HG03469 (cell line): ENCODE data around the gene LIN54.
"Not testable (repeated sequence)": the region's sequence is repeated elsewhere in the genome, so short reads cannot be mapped to it uniquely, and the experiment has no call there.

Source experiments
- ATAC-seq: cut with Tn5 transposase; IDR thresholded peaks from one replicate; pipeline ENCODE4 v1.9.1; 2021; ENCODE audit warnings: mild to moderate bottlenecking, moderate library complexity, moderate number of reproducible peaks; ENCODE audit not compliant: unreplicated experiment

LIN54 gene

GRCh38 chr4:83012687-83013419 lies 2.2 kb upstream of the LIN54 start:
- peak; percentile 77 for ATAC-seq

- ATAC-seq, result no peak
Measured at GRCh38 chr4:83012200-83012686, 1.6 kb upstream of the LIN54 start.

GRCh38 chr4:83011689-83012199 lies 1.1 kb upstream of the LIN54 start:
- ATAC-seq, result no peak

DNA sequence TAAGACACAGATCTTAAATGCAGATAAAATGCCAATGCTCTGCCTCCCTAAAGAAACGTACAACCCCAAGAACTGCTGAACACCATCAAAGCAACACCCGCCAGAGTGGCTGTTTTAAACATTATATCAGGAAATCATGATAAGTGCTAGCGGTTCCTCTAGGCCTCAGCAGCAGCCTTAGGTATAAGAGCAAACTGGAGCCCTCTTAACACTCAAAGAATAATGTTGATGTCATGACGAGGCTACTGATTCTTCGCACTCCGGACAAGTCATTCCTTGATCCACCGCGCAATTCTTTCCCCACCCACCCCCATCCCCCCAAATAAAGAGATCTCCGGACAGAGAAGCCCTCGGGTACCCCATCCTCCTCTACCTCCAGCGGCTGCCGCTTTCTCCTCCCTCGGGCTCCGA lies 507 bp downstream of the LIN54 start:
- ATAC-seq, result no peak

GRCh38 chr4:83009529-83009928 lies 1.1 kb downstream of the LIN54 start:
- ATAC-seq, result no peak

DNA sequence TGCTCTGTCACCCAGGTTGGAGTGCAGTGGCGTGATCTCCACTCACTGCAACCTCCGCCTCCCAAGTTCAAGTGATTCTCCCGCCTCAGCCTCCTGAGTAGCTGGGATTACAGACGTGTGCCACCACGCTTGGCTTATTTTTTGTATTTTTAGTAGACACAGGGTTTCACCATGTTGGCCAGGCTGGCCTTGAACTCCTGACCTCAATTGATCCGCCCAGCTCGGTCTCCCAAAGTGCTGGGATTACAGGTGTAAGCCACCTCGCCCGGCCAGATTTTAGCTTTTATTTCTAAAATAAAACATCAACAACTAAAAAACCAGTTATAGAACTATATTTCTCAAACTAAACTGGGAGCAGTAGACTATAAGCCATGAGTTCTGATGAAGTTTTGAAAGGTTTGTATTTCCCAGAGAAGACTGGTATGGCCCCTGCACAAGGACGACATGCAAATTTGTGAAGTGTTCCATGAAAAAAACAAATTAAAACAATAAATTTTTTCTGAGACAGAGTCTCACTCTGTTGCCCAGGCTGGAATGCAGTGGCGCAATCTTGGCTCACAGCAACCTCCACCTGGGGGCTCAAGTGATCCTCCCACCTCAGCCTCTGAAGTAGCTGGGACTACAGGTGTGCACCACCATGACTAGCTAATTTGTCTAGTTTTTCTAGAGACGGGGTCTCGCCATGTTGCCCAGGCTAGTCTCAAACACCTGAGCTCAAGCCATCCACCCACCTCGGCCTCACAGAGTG lies 7.4 kb downstream of the LIN54 start:
- ATAC-seq, result not testable (repeated sequence)

GRCh38 chr4:83002329-83002728 lies 8.3 kb downstream of the LIN54 start:
- no peak for ATAC-seq

DNA sequence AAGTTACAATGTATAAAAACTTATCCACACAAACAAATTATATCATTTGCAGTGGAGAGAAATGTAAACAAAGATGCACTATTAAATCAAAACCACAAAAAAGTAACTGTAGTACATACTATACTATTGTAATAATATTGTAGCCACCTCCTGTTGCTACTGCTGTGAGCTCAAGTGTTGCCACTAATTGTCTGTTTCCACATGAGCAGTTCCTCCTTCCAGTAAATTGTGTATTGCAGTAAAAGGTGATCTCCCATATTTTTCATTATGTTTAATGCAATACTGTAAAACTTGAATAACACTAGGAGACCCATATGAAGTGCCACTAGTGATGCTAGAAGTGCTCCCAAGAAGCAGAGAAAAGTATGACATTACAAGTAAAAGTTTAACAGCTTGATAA lies 11.7 kb downstream of the LIN54 start:
- no peak for ATAC-seq

DNA sequence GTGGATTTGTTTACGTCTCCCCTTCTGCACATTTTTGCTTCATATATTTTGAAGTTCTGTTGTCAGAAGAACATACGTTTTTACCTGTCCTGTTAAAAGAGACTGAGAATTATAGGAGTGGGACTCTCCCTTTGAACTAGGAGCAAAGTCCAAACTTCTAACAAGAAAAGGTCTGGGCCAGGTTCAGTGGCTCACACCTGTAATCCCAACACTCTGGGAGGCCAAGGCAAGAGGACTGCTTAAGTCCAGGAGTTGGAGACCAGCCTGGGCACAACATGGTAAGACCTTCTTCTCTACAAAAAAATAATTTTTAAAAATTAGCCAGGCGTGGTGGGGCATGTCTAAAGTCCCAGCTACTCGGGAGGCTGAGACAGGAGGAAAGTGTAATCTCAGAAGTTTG lies 15.8 kb downstream of the LIN54 start:
- ATAC-seq, result no peak

DNA sequence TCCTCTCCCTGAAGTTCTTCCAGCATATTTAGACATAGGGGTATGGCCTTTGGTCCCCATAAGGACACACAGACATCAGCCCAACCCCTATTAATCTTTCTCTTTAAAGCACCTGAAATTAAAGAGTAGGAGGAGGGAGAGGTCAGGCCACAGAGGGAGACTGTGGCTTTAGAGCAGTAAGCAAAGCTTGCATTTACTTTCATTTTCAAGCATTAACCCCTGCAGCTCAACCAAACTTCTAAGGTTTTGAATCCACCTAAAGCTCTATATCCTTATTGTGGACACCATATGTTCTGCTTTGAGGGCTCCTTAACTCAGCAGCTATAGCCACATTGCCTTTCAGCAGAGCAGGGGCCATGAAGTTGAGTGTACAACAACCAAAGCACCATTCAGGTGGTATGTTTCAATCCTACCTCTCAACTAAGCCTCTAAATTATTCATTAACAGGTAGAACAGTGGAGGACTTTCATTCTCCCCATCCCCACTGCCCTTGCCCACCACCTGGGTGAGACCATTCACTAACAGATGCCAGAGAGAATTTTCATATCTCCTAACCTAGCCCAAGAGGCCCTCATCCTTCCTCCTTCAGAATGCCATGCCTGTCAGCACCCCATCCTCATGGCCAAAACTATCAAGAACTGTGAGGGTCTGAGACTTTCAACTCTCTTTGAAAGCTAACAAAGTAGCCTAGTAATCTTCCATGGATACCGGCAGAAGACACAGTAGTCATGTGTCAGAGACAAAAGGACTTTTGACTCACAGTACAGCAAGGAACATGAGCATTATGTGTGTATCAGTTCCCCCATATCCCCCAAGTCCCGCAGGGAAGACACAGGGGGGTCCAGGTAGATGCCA lies 20.8 kb downstream of the LIN54 start:
- peak; percentile 89 for ATAC-seq

DNA sequence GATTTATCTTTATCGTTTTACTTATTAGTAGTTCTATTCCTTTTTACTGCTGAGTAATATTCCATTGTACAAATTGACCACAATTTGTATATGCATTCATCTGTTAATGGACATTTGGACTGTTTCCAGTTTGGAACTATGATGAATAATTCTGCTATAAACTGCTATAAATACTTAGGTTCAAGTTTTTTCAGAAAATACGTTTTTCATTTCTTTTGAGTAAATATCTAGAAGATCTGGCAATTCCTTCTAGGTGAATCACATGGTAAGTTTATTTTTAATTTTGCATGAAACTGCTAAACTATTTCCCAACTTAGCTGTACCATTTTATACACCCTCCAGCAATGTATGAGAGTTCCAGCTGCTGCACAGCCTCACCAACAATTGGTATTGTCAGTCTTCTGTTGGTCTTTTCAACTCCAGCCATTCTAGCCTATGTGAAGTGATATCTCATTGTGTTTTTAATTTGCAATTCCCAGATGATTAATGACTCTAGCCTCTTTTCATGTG lies 22.2 kb downstream of the LIN54 start:
- ATAC-seq, result no peak

GRCh38 chr4:82987519-82987918 lies 23.1 kb downstream of the LIN54 start:
- not testable (repeated sequence) for ATAC-seq

DNA sequence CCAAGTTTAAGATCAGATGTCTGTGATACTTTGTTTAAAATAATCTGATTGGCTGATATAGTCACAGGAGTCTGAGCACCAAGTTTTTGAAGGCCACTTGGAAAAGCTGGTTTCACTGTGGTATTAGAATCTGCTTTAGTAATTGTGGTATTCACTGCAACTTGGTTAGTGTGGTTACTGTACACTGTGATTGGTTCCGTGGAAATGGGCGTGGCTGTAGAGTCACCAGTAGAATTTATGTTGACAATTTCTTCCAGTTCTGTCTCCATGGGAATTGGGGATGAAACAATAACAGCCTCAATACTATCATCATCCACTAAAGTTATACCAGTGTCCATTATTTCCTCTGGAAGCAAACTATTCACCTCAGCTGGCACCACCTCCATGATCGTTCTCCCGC lies 26.2 kb downstream of the LIN54 start:
- no peak for ATAC-seq

- no peak for ATAC-seq
Measured at GRCh38 chr4:82983444-82983843, 27.2 kb downstream of the LIN54 start.

DNA sequence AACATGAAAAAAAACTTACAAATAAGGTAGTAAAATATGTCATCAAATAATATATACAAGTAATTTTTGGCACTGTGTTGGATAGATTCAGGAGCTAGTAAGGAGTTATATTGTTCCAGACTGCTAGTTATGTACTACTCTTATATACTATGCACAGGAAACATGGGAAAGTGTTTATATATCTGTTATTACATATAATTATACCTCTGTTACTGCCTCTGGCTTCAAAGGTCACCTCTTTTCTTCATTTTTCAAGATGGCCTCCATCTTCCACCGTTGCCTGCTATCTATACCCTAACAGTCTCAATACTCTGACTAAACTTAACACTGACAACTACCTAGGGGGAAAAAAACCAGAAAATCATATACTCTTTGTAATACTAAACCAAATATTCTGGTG lies 29.5 kb downstream of the LIN54 start:
- ATAC-seq, result no peak

DNA sequence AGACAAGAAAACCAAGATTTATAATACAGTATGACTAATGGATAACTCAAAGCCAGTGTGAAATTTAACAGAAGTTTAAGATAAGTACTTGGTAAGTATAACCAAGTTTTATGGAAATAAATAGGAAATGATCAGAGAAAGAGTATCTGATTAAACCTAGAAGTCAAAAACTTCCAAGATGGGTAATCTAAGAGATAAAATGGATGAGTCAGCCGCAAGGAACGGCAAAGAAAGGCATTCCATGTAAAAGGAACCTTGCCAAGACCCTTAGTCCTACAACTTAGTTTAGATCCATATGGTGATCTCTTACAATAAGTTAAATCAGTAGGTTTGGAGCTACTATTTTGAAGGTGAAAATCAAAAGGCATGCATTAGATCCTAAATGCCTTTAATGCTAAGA lies 34.8 kb downstream of the LIN54 start:
- ATAC-seq, result no peak

GRCh38 chr4:82969414-82969813 lies 41.2 kb downstream of the LIN54 start:
- no peak for ATAC-seq

DNA sequence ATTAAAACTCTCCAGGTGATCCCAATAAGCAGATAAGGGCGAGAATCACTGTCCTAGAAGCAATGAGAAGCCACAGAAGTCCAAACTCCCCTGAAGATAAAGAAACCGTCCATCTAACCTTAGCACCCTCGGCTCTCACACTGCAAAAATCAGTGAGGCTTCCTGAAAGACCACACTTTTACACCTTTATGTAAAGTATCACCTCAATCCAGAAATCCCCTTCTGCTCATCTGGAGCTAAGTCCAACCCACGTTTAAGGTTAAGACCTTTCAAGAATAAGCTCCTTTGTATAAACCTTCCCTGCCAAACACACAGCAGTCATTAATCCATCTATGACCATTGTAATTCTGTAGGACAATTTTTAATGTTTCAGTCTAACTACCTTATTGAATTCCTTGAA lies 41.7 kb downstream of the LIN54 start:
- ATAC-seq, result peak; percentile 52

DNA sequence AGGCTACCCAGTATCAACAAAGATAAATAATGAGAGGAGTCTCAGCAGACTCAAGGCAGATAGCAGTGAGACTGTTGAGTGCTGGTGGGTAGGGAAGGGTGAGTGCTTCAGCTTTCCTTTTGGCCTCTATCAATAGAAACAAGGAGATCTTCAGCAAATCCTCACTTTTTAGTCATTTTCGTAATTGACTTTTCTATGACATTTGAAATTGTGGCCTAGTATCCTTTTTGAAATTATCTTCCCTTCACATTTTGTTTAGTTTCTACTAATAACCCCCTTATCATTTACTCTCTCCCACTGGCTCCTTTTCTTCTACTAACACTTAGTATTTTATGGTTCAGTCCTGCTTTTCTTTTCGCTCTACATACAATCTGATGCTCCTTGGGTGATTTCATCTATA lies 44.9 kb downstream of the LIN54 start:
- no peak for ATAC-seq

DNA sequence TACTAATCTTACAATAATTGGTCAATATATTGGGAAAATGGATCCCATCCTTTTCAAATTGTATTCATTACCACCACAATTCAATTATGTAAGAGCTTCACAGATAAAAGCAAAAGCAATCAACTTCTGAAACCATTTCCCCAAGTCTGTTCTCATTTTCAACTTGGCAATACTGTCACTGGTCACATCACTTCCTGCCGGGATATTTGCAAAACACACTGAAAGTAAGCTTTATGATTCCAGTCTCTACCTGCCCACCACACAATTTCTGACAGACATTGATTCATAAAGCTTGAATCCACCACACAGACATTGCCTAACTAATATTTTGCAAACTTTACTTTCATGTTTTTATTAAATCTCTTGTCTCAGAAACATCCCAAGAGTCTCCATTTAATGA lies 53.6 kb downstream of the LIN54 start:
- no peak for ATAC-seq

DNA sequence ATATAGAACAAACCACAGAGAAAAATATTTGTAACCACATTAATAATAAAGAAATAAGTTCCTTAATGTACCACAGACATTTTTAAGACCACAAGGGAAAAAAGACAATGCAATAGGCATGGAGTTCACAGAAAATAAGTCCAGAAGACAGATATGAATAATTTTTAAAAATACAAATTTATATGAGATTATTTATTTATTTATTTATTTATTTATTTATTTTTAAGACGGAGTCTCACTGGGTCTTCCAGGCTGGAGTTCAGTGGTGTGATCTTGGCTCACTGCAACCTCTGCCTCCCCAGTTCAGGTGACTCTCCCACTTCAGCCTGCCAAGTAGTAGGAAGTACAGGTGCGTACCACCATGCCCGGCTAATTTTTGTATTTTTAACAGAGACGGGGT lies 56.4 kb downstream of the LIN54 start:
- no peak for ATAC-seq
